22Rv1 (cell line): ENCODE data around the gene KITLG.
"Not testable (repeated sequence)": the region's sequence is repeated elsewhere in the genome, so short reads cannot be mapped to it uniquely, and the experiment has no call there.

Source experiments
- H3K27ac ChIP-seq: fragments of 450-650 bp; 2 replicates; pipeline ENCODE4 v1.5.1; 2017
- CTCF ChIP-seq: fragments of 450-650 bp; IDR thresholded peaks from 2 replicates; pipeline ENCODE4 v1.5.1; 2017; ENCODE audit warnings: mild to moderate bottlenecking
- ZFX ChIP-seq: fragments of 450-650 bp; IDR thresholded peaks from 2 replicates; pipeline ENCODE4 v1.6.1; 2017; ENCODE audit warnings: antibody characterized with exemption, borderline replicate concordance

Gene KITLG

GRCh38 chr12:88471331-88472045 lies 108.8 kb downstream of the KITLG start:
- no peak overlapping the region for H3K27ac ChIP-seq
- TF ChIP-seq CTCF, result no peak
- no peak for TF ChIP-seq ZFX

GRCh38 chr12:88469154-88469553 lies 111.1 kb downstream of the KITLG start:
- no peak overlapping the region for H3K27ac ChIP-seq
- TF ChIP-seq CTCF (no peak), ZFX (no peak)

- no peak for TF ChIP-seq CTCF
- no peak for TF ChIP-seq ZFX
- no peak overlapping the region for H3K27ac ChIP-seq
Measured at GRCh38 chr12:88468581-88468980, 111.7 kb downstream of the KITLG start.

GRCh38 chr12:88466708-88467107 lies 113.6 kb downstream of the KITLG start:
- H3K27ac ChIP-seq, result not testable (repeated sequence)

- TF ChIP-seq ZFX, result no peak
- TF ChIP-seq CTCF, result no peak
- H3K27ac ChIP-seq, result no peak overlapping the region
Measured at GRCh38 chr12:88458327-88458726, 121.9 kb downstream of the KITLG start.

GRCh38 chr12:88453323-88453722 lies 126.9 kb downstream of the KITLG start:
- TF ChIP-seq ZFX (no peak), CTCF (no peak)
- H3K27ac ChIP-seq, result no peak overlapping the region

- no peak overlapping the region for H3K27ac ChIP-seq
- TF ChIP-seq ZFX, result no peak
- no peak for TF ChIP-seq CTCF
Measured at GRCh38 chr12:88451205-88451604, 129.1 kb downstream of the KITLG start.

GRCh38 chr12:88450136-88450535 lies 130.1 kb downstream of the KITLG start:
- H3K27ac ChIP-seq, result no peak overlapping the region
- no peak for TF ChIP-seq CTCF
- no peak for TF ChIP-seq ZFX
